HG03521 (cell line): ENCODE measurements around the gene PNPLA8.
"Not testable (repeated sequence)": the region's sequence is repeated elsewhere in the genome, so short reads cannot be mapped to it uniquely, and the experiment has no call there.

Experiments used
- ATAC-seq: cut with Tn5 transposase; IDR thresholded peaks from one replicate; pipeline ENCODE4 v1.9.1; 2021; ENCODE audit warnings: mild to moderate bottlenecking, moderate library complexity; ENCODE audit not compliant: unreplicated experiment

PNPLA8 gene

DNA sequence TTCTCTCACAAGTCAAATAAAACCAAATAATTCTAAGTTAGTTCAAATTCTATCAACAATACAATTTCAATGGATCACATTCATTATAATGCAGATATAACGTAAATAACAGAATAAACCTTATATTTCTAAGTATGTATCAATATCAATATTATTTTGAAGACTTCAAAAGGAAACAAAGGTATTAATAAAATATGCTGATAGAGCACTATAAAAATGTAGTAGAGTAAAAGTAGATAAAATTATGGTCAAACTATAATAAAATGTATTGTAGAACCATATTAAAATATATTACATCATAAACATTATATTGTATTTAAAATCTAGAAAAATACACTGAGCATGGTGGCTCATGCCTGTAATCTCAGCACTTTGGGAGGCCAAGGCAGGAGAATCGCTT is 46.2 kb downstream of the PNPLA8 start:
- no peak for ATAC-seq

DNA sequence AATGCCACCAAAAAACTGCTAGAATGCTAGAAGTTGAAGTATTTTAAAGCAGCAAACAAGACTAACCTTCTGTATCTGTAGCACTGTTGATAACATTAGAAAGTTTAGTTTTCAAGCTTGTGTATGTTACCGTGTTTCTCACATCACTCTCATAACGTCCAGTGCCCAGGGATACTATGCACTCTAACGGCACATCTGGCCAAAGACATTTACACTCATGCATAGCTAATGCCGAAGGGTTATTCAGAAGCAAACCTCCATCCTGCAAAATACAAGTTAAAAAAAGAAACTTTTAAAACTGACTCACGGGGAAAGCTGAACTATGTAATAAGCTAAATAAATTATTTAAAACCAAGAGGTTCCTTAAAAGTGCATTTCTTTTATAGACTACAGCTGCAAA is 46.8 kb downstream of the PNPLA8 start:
- no peak for ATAC-seq

DNA sequence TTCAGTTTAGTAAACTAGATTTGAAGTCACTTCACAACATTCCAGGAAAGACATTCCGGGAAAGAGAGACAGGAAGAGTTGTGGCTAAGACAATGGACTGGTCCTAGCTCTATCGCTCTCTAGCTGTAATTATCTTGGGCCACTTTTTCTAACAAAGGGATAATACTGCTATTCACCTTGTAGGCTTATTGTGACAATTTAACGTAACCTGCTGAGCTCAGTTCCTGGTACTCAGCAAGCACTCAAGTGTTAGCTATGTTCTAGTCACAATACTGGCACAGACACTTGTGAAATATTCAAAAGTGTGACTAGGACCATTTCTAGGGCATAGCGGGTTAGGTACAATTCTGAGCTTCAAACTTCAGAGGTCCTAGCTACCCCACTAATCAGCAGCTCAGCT is 57.7 kb downstream of the PNPLA8 start:
- ATAC-seq = no peak

DNA sequence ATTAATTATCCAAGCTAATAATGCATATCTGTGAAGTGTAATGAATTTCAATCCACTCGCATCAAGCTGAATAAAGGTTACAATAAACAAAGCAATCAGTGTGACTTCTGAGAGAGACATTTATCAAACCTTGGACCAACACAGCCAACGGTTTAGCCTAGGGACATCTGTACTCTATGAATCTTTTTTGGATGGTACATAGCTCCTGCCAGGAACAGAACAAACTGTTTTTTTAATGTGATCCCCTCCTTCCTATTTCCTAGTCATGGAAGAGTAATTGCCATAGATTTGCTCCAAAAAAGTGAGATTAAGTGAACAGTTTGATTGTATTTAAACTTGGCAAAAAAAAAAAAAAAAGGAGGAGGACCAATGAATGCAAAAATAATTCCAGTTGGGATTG is 58.5 kb downstream of the PNPLA8 start:
- ATAC-seq = no peak

DNA sequence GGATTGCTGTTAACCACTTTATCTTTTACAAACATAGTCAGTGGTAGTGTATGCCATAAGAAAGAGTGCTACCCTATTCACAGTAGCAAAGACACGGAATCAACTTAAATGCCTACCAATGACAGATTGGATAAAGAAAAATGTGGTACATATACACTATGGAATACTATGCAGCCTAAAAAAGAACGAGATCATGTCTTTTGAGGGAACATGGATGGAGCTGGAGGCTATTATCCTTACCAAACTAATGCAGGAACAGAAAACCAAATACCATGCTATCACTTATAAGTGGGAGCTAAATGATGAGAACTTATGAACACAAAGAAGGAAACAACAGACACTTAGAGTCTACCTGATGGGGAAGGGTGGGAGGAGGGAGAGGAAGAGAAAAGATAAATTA is 59.6 kb downstream of the PNPLA8 start:
- not testable (repeated sequence) for ATAC-seq

DNA sequence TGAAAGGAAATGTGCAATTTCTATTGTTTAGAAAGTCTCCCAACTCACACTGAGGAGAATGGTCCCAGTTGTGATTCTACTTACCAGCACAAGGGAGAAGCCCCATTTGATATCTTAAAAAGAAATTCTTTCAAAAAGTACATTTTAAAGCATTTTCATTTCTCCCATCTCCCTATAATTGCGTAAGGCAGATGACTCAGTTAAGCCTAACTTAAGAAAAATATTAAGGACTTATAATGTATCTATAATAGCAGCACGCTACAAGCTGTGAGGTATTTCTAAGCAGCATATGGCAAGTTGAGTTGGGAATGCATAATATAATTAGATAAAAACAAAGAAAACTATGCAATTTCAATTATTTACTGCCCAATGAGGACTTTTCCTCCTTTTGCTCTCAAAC is 61.2 kb downstream of the PNPLA8 start:
- no peak for ATAC-seq

DNA sequence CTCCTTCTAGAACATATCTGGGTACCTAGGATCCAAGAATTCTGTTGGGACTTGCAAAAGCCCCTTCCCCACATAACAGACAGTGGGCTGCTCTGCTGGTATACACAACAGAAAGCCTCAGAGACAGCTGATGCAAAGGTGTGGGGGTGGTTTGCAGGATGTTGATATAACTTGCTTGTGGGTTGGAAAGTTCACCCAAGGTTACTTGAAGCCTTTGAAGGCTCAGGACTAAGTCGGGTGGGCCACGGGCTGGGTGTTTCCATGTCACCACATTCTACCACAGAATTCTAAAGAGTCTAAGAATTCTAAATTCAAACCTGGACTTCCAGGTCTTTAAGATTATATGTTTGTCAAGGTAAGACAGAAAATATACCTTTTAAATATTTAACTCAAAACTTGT is 62.3 kb downstream of the PNPLA8 start:
- no peak for ATAC-seq

DNA sequence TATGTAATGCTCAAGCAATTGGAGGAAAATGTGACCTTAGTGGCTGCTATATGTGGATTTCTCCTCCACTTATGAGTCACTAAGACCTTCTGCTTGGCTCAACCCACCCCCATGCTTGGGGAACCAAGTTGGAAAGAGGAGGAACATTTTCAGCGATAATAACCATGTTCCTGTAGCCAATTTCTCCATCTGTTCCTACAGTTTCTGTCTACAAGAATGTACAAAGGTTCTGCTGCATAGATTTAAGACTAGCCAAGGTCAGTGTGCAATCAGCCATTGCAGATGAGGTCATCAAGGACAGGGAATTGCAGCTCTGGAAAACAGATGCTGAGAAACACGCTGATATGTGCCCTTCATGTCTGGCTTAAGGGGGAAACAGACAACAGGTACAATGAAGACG is 64.1 kb downstream of the PNPLA8 start:
- no peak for ATAC-seq

DNA sequence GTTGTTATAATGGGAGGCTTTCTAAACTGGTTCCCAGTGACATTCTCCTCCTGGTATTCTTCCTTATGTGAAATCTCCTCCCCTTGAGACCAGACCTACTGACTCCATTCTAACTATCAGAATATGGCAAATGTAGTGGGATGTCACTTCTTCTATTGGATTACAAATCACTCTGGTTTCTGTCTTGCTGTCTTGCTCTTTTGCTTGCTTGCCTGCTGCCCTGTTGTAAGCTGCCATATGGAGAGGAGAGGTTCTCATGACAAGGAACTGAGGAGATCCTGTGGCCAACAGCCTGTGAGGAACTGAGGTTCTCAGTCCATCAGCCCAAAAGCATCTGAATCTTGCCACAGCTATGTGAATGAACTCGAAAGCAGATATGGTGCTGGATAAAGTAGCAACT is 65.0 kb downstream of the PNPLA8 start:
- ATAC-seq = no peak

DNA sequence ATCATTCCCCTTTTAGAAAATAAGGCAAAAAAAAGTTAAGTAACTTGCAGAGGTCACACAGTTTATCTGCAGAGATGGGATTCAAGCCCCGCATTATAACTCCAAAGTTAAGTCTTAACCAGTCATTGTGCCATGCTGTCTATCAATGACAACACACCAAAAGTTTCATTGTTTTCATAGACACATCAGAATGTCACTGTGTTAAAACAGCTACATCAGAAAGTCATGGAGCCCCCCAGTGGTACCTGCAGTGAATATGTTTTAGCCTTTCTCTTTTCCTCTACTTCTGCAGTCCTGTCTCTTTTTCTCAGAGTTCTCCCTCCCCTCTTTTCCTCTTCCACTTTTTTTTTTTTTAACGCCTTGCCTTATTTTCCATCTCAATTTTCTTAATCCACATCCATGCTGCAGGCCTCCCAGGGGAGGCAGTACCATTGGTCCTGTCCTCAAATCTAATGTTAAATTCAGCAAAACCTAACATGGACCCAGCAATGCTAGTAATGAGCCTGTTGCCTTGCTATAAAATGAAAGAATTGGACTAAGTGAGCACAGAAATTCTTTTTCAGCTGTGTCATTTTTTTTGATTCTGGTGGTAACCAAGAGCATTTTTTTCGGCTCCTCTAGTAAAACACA is 65.9 kb downstream of the PNPLA8 start:
- no peak for ATAC-seq

DNA sequence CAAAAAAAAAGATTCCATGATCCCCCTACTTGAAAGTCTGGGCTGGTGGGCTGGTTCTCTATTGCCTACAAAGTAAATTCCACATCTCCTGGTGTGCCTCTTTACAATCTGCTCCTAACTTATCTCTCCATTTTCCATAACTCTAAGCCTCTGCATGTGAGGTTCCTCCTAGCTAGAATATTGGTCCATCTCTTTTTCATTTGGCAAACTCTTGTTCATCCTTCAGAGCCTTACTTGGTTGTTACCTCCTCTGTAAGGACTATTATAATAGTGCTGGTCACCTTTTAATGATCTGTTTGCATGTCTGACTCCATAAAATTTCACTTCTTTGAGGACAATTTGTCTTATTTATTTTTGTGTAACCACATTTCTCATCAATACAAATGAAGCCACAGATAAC is 68.1 kb downstream of the PNPLA8 start:
- no peak for ATAC-seq

DNA sequence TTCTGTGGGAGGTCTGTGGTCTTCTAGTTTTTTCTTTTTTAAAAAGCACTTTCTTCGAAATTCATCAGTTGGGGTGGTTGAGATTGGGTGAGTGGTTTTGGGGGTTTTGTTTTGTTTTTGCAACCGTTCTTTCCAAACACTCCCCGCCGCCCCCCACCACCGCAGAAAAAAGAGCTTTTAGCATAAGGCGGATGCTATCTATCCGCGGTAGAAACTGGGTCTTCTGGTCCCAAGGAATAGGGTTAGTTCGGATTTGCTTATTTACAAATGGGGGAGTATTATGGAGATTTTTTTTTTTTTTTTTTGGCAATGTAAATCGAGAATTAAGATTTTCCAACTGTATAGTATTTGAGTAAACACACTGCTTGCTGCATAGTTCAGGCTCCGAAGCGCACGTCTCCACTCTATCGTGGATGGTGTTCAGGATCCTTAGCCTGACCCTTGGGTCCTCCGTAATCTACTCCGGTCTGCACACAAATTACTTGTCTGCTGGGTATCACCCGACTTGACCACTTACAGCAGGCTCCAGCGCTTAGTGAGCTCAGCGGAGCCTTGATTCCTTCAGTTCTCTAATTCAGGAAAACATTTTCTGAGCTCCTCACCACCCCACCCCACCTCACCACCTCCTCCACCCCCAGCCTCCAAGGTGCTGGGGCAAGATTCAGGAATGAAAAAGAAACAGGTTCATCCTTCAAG is 68.9 kb downstream of the PNPLA8 start:
- ATAC-seq = no peak

DNA sequence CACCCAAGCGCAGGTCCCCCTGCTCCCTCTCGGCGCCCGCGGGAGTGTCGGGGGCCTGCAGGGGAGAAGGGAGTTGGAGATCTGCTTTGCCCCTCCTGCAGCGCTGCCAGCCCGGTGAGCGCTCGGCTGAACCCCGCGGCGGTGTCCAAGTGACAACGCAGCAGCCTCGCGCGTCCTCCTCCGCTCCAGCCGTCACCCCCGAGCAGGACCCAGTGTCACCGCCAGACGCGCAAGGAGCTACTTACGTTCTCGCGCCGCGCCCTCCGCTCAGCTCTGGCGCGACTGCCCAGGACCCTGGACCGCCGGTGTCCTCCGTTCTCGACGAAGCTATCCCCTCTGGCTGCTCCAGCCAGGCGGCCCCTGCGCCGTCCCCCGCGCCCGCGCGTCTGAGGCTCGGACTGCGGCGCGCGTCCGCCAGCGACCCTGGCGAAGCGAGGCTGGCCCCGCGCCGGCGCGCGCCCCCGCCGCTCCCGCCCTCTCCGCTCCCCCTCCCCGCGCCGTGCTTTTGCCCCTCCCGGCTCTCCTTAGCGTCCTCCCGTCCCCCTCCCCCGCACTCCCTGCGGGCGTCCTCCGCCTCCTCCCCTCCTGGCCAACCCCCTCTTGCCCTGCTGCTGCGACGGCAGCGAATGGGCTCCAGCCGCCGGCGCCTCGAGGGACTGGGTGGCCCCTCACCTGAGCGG is 69.8 kb downstream of the PNPLA8 start, which contains the start of gene NRCAM:
NRCAM (minus strand) TSS at position 439 of the 680 bp plus-strand sequence. CDS start 216,372 bp downstream, outside the sequence.
- ATAC-seq = no peak

DNA sequence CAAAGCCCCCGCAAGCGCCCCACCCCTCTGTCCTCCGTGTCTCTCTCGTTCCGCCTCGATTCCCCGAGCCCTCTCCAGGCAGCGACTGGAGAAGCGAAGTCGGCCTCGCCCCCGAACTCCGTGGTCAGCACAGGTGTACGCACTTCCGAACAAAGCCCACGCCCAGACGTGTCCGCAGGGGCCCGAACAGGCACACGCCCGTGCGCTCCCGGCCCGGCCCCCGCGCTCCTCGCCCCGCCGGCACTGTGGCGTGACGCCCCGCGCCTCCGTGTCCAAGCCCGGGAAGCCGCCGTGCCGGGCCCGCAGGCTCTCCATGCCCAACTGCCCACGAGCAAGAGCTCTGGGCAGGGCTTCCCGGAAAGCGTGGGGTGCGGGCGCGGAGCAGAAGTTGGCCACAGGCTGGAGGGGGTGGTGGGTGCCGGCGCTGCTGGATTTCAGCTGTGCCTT is 70.4 kb downstream of the PNPLA8 start:
- no peak for ATAC-seq

DNA sequence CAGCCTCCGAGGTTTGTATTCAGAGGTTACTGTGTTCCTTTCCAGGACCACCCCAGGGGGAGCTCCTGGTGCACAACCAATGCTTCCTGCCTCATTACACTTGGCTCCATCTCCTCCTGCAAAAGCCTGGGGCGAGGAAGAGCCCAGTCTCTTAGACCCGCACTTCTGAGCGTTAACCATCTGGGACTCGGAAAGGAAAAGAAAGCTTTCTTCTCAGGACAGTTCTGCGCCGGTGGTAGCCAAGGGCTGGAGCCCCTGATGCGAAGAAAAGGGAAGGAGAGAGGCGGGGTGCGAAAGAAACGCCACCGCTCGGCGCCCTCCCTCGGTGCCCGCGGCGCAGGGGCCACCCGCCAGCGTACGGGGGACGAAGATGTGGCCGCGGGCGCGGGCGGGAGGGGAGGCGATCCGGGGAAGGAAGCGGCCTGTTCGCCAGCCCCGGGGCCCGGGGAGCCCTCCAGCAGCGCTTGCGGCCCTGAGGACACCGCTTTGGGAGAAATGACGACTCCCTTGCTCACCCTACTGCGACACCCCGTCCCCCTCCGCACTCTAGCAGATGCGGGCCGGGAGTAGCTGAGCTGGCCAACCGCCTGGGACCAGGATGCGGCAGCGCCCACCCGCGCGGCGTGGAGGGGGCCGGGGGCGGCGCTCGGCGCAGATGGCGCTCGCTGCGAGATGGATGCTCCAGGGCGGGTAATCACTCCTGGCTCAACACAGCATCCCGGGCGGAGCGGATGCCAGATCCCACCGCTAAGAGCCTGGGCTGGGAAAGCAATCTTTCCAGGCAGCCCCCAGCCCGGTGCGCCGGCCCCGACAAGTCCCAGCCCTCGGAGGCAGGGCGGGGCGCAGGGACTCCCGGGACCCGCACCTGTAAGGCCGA is 71.0 kb downstream of the PNPLA8 start:
- no peak for ATAC-seq

DNA sequence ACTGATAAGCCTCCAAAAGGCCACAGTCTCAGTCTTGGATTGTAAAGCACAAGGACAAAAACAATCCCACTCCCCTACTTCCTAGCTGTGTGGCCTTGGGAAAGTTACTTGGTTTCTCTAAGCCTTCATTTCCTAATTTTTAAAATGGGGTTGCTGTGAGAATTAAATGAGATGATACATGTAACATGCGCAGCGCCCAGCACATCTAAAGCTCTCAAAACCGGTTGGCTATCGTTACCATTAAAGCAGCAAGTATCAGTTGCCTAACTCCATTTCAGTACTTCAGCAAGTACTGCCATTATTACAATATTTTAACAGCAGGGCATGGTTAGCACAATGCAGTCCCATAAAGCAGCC is 71.6 kb downstream of the PNPLA8 start:
- ATAC-seq = no peak

DNA sequence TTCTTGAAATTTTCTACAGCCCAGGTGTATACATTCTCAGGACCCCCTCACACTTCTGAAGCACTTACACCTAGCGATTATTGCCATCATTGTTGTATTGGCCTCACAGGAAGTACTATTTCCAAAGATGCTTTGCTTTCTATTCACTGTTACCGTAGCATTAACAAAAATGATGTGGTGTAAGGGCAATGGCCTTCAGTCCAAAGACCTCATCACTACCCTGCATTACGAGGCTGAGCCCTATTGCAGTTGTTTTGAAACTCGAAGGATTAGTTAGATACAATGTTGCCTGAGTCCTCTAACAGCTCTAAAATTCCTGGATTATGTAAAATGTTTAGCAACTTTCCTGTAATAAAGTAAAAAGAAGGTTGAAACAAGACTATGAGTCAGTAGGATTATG is 72.6 kb downstream of the PNPLA8 start:
- no peak for ATAC-seq

DNA sequence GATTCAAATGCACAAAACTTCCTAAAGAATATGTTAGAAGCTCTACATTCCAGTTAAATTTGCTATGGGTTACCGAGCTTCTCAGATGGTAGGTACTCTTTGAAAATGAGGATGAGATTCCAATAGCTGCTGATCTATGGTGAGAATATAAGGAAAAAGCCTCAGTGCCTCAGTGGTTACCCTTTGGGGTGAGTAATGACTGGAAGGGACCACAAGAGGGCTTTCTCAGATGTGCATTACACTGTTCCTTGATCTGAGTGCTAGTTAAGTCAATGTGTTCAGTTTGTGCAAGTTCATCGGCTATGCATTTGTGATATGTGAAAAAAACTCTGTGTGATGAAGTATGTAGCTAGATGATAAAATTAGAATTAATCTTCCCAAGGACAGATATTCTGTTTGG is 73.2 kb downstream of the PNPLA8 start:
- ATAC-seq = no peak

DNA sequence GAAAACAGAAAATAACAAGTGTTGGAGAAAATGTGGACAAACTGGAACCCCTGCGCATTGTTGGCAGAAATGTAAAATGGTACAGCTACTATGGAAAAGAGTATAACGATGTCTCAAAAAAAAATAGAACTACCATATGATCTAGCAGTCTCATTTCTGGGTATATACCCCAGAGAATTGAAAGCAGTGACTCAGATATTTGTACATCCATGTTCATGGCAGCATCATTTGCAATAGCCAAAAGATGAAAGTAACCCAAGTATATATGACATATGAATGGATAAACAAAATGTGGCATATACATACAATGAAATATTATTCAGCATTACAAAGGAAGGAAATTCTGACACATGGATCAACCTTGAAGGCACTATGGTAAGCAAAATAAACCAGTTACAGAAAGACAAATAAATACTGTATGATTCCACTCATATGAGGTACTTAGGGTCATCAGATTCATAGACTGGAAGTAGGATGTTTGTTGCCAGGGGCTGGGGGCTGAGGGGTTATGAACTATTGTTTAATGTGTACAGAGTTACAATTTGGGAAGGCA is 74.6 kb downstream of the PNPLA8 start:
- ATAC-seq = no peak

DNA sequence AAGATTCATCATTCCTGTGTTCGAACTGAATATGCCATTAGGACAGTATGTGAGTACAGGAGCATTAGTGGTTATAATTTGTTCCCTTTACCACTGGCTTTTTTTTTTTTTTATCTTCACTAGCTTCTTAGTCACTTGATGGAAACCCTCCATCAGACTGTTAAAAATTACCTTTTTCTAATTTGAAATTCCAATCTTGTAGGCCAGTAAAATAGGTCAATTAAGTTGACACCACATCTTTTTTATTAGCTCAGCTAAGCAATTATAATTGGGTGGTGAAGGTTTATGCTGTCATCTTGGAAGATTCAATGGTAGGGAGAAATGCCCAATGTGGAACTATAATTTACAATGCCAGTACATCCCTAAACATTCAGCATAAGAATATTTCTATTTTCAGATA is 75.8 kb downstream of the PNPLA8 start:
- ATAC-seq = no peak

DNA sequence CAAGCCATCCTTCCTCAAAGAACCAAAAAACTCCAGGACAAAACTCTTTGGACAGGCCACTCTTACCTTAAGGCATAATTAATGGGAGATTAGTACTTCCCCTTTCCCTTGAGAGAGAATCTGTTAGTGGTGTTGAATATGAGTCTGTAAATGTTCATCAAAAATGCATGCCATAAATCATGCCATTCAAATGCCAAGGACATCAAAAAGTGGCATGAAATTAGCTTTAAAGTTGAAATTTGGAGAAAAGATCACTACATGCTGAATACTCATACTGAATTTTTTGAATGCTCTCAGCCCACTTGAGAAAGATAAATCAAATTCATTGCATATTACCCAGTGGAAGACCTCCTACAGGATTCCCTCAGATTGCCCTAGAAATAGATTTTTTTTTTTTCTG is 76.4 kb downstream of the PNPLA8 start:
- no peak for ATAC-seq
